GM15510 (cell line): Measurements from ENCODE around the gene MAP3K7.

Source experiments
- POLR2A ChIP-seq: IDR thresholded peaks from 3 replicates; pipeline ENCODE4 v1.6.1; 2011; ENCODE audit warnings: borderline replicate concordance; ENCODE audit not compliant: insufficient read length; ENCODE audit errors: extremely low read depth

MAP3K7 gene

DNA sequence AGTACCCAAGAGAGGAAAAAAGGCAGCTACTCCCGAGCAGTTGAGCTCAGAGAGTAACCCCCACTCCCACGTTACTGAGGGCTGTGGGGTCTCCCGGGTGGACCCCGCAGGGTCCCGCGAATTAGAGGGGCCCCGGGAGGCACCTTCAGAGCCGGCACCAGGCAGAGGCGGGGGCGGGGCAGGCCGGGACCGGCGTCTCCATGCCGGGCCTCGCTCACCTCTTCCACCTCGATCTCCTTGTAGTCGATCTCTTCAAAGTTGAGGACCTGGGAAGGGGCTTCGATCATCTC, 381 bp downstream of the MAP3K7 start:
- no peak for TF ChIP-seq POLR2A

GRCh38 chr6:90584636-90585255, 2.1 kb downstream of the MAP3K7 start:
- no peak for TF ChIP-seq POLR2A

- TF ChIP-seq POLR2A: no peak
These were observed 2.9 kb downstream of the MAP3K7 start for GRCh38 chr6:90583836-90584481.

DNA sequence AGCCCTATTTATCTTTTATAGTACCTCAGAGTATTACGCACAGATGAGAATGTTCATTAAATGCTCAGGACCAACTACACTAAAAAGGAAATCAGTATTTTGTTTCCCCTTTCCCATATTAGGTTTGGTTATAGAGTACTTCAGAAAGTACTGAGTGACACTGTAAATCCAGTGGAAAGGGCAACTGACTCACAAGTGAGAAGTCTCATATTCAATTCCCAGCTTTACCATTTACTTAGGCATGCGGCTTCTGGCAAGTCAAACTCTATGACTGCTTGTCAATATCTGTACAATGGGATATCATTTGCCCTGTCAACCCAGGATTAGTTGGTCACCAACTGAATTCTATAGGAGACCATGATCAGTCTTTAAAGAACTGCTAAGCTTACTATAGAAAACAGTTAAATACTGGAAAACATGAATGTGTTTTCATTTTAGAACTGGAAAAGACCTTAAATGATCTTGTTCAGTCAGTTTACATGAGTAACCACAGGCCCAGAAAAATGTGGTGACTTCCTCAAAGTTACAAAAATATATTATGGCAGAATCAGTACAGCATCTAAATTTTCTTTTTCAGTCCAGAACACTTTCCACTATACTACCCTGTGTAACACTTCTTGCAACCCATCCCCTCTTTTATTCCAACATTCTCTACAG, 3.6 kb downstream of the MAP3K7 start:
- no peak for TF ChIP-seq POLR2A

DNA sequence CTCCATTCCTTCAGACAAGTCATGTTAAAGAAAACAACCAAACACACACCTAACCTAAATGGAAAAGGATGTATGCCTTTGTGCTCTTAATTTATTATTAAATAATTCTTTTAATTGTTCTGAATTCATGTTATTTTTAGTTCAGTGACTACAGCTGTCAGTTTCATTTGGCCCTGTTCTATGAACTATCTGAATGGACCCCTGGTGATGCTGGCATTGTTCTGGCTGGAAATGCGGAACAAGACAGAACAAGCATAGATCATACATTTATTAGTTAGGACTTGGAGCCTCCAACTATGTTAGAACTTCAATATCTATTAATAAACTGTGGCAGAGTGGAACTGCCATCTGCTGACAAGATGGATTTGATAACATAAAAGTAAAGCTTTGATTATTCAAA, 5.7 kb downstream of the MAP3K7 start:
- TF ChIP-seq POLR2A: no peak

GRCh38 chr6:90578894-90579549, 7.8 kb downstream of the MAP3K7 start:
- no peak for TF ChIP-seq POLR2A

DNA sequence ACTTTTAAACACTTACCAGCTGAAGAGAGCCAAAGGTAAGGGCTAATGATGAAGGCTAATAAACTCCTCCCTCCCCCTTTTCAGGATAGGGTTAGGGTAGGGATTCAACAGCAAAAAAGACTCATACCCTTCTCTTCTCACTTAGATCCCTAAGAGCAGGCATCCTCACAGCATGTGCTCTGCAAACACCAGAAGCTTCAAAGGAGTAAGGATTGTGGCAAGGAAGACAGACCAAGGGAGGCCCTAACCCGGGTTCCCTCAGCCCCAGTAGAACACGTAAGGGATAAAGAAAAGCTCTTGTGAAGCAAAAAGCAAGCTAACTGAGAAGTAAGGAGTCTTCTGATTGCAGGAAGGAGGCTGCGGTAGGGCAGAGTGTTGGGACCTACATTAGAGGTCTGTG, 11.6 kb downstream of the MAP3K7 start:
- TF ChIP-seq POLR2A: no peak

DNA sequence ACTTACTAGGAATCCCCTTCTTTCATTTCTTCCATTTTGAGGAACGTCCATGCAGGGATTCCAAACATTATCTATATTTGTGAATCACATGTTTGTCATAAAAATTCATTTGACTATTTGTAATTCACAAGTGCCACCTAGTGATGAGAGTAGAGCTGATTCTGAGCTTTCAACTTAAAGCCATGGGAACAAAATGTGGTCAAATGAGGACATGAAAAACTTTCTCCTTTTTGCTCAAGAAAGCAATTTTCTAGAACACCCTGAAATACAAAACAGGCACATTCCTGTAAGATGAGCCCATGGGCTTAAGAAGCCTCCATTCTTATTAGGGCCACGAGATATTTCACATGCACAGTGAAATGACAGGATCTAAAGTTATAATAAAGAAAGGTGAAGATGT, 12.3 kb downstream of the MAP3K7 start:
- no peak for TF ChIP-seq POLR2A

- no peak for TF ChIP-seq POLR2A
These were observed 13.2 kb downstream of the MAP3K7 start for GRCh38 chr6:90573624-90574023.

- no peak for TF ChIP-seq POLR2A
These were observed 14.0 kb downstream of the MAP3K7 start for GRCh38 chr6:90572856-90573255.

DNA sequence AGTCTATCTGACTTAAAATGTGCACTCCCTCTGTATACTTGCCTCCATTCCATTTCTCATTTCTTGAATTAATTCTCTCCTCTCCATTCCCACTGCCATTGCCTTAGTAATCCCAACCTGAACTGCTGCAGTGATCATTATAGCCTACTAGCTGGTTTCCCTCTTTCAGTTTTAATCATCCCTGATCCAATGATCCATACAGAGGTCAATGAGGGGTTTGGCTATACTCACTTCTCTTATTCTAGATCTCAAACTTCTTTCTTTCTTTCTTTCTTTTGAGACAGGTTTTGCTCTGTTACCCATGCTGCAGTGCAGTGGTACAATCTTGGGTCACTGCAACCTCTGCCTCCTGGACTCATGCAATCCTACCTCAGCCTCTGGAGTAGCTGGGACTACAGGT, 17.6 kb downstream of the MAP3K7 start:
- TF ChIP-seq POLR2A: no peak

DNA sequence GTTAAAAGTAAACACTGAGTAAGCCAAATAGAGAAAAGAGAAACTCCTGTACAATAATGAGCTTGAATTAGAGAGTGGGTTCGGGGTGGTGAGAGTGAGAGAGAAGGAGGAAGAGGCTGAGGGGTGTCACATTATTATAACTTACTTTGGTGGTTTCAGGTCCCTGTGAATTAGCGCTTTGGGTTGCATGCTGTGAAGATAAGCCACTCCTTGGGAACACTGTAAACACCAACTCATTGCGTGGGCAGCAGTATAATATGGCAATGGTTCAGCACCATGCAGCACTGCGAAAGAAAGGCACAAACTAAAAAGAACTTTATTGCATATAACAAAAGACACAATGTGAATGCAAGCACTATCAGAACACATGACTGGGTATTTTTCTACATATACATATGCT, 26.9 kb downstream of the MAP3K7 start:
- no peak for TF ChIP-seq POLR2A

DNA sequence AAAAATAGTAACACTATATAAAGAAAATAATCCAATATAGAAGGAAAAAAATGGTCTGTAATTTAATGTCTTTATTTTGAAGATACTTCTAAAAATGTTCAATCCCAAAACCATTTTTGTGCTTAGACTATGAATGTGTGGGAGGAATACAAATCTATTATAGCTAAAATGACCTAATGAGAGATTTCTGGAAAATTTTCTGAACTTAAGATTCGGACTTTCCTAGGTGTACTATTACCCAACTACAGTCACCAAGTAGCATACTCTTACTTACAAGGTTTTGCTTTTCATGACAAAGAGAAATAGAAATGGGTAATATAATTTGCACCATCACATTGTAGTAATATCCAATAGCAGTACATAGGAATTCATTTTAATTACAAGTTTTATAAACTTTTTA, 29.9 kb downstream of the MAP3K7 start:
- no peak for TF ChIP-seq POLR2A

GRCh38 chr6:90547991-90548390, 38.9 kb downstream of the MAP3K7 start:
- no peak for TF ChIP-seq POLR2A

- TF ChIP-seq POLR2A: no peak
These were observed 39.8 kb downstream of the MAP3K7 start for GRCh38 chr6:90547079-90547478.

GRCh38 chr6:90545448-90545847, 41.4 kb downstream of the MAP3K7 start:
- TF ChIP-seq POLR2A: no peak
